ENCODE results near the gene IL2RG.

IL2RG gene

DNA sequence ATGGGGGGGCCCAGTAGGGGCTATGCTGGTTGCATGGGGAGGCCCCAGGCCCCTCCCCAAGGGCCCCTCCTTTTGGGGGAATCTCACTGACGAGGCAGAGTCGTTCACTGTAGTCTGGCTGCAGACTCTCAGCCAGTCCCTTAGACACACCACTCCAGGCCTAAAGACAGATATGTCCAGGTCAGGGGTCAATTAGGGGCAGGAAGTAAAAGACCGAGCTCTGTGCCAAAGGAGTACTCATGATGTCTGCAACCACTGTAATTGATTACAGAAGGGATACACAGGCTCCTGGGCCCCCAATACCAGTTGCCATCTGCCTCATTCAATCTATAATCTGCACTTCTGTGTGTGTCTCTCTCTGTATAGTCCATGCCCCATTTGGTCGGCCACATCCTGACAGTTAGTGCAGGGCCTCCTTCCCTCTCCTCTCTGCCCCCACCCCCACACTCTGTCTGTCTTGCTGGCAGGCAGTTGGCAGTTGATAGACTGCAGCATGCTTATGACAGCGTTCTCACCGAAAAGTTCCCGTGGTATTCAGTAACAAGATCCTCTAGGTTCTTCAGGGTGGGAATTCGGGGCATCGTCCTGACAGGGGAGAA lies 3.5 kb downstream of the IL2RG start:
- no peak for DNase-seq

DNA sequence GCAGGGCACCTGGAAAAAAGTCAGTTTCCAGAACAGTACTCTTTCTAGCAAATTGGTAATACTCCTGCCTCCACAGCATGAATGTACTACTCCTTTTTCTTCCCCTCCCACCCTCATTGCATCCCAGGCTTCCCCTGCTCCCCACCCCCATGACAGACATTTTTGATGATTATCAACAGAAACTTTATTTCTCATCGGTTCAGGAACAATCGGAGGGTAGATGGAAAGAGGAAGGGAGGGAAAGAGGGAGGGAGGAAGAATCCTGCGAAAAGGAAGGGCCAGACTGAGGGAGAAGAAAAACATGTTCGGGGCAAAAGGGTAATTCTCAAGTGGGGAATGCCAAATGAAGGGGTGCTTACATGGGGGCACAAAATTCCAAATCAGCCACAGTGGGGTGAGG lies 4.1 kb downstream of the IL2RG start:
- DNase-seq = no peak

DNA sequence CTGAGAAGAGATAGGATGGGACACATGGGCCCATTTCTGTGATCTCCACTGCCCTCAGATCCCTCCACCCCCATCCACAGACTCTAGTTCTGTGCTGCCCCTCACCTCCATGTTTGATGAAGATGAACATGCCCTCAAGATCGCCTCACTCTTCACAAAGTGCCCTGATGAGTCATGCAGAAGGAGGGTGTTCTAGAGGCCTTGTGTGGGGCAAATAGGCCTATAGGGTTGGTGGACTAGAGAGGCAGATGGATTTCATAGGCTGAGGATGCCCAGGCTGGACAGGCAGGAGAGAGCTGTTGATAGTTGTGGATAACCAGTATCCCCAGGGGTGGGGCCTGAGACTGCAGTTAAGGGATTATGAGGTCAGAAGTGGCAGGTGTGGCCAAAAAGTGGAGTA lies 5.0 kb downstream of the IL2RG start, which contains the start of gene CXorf65:
CXorf65 (minus strand) TSS at position 314 of the 400 bp plus-strand sequence; CDS start at position 130, 184 bp downstream.
- DNase-seq = no peak

DNA sequence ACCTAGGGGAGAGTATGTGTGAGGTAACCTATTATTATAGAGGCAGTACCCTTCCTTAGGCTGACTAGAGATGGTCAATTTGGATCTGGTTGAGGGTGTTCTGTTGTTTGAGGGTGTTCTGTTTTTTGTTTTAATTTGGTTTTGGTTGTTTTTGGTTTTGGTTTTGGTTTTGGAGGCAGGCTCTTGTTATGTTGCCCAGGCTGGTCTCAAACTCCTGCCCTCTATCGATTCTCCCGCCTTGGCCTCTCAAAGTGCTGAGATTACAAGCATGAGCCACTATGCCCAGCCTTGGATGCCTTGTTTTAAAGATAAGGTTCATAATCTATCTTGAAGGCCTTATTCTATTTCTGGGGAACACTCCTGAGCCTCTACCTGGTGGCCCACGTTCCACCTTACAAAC lies 5.7 kb downstream of the IL2RG start:
- no peak for DNase-seq

DNA sequence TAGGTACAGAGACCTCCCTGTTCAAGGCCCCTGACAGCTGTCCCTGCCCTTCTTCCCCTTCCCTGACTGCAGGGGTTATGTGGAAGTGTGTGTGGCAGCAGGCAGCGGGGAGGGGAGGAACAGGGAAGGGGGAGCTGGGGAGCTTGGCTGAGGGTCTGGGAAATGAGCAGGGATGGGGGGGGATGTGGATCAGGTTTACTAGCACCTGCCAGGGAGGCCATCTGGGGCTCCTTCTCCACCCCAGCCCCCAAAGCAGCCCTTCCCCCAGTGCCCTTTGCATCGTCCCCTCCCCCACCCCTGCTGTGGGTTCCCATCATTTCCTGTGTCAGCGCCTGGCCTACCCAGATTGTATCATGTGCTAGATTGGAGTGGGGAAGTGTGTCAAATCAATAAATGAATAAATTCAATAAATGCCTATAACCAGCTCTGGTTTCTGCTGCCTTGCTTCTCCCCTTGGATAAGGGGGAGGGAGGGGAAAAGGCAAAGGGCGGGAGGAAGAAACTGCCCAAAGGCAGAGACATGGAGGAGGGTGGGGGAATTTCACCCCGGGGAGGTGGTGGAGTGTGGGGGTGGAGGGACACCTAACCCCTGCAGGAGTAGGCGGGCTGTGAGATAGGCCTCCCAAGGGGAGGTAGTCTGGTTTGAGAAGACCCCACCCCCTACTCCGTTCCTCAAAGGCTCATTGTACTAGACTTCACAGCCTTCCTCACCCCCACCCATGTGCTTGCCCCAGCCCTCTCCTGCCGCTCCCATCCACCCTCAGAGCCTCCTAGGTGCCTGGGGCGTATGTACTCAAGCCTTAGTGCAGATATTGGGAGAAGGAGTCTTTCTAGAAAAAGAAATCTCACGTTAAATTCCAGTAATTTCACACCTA lies 8.0 kb downstream of the IL2RG start:
- DNase-seq = no peak

DNA sequence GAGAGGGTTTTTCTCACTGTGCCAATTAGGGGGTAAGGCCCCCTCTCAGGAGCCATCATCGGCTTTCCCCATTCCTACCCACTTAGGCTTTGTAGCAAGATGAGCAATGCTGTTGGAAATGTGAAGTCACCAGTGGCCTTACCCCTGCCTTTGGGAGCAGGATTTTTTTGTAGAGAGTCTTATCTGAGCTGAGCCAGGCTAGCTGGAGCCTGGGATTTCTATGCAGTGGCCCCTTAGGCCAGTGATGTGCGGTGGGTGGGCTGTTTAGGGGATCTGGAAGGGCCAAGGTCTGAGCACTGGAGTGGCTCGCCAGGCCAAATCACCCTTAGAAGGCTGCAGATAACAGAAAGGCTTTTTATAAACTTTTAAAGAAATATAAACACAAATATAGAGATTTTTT lies 9.1 kb downstream of the IL2RG start:
- DNase-seq = no peak

DNA sequence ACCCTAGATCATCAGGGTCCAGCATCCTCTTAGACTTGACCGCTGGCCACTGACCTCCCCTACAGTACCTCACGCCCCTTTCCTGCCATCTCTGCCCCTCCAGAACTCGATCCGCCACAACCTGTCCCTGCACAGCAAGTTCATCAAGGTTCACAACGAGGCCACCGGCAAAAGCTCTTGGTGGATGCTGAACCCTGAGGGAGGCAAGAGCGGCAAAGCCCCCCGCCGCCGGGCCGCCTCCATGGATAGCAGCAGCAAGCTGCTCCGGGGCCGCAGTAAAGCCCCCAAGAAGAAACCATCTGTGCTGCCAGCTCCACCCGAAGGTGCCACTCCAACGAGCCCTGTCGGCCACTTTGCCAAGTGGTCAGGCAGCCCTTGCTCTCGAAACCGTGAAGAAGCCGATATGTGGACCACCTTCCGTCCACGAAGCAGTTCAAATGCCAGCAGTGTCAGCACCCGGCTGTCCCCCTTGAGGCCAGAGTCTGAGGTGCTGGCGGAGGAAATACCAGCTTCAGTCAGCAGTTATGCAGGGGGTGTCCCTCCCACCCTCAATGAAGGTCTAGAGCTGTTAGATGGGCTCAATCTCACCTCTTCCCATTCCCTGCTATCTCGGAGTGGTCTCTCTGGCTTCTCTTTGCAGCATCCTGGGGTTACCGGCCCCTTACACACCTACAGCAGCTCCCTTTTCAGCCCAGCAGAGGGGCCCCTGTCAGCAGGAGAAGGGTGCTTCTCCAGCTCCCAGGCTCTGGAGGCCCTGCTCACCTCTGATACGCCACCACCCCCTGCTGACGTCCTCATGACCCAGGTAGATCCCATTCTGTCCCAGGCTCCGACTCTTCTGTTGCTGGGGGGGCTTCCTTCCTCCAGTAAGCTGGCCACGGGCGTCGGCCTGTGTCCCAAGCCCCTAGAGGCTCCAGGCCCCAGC lies 10.5 kb downstream of the IL2RG start:
- no peak for DNase-seq

DNA sequence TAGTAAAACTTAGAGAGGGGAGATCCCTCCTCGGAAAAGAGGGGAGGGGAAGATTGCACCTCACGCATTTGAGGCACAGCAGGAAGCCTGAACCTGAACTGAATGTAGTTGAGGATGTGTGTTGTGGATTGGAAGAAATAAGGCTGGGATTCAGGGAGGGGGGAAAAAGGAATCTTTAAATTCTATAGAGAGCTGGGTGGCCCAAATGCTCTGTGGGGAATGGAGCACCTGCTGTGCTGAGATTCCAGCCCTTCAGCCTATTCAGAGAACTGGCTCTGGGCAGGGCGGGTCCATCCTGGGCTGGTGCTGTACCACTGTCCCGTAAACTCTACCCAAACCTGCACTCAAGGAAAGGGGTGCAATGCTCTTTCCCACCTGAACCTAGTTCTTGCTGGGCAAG lies 11.6 kb downstream of the IL2RG start:
- DNase-seq = no peak

DNA sequence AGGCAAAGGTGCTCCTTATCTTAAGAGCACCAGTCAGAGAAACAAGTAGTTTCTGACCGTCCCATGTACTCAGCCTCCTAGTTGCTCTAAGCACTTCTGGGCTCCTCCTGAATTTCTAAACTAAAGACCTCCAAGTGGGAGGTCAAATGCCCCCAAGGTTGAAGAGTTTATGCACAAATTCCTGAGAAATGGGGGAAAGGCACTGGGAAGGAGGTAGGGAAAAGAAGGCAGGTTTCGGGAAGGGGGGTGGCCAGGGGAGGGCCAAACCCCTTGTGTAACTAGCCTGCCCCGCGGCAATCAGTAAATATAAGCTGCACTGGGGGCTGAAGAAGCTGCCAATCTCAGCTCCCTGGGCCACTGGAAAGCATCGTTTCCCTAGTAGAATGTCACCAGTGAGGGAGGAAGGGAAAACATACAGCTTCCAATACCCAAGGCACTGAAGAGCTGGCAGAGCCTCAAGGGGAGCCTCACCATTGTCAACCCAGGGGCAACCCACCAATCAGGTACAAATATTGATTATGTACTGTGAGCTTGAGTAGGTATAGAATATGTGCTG lies 12.3 kb downstream of the IL2RG start:
- DNase-seq = no peak

DNA sequence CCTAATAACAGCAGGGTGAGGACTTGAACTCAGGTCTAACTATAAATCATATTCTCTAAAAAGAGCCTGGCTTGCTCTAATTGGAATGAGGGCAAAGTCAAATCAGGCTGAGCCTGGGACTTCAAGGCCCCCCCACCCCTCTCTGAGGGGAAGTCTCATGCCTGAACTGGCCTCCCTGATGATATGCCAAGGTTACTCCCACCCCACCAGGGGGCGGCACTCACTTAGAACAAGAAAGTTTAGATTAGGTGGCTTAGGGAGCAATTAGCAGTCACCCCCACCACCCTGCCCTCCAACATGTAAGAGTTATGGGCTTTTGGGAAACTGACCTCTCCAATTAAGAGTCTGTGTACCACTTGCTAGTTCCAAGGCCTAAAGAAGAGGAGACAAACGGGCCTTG lies 13.1 kb downstream of the IL2RG start:
- DNase-seq = peak; percentile 35

DNA sequence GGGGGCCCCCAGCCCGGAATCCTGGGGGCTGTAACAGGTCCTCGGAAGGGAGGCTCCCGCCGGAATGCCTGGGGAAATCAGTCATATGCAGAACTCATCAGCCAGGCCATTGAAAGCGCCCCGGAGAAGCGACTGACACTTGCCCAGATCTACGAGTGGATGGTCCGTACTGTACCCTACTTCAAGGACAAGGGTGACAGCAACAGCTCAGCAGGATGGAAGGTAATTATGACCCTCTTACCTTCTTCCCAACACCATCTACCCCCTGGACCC lies 14.7 kb downstream of the IL2RG start:
- no peak for DNase-seq

DNA sequence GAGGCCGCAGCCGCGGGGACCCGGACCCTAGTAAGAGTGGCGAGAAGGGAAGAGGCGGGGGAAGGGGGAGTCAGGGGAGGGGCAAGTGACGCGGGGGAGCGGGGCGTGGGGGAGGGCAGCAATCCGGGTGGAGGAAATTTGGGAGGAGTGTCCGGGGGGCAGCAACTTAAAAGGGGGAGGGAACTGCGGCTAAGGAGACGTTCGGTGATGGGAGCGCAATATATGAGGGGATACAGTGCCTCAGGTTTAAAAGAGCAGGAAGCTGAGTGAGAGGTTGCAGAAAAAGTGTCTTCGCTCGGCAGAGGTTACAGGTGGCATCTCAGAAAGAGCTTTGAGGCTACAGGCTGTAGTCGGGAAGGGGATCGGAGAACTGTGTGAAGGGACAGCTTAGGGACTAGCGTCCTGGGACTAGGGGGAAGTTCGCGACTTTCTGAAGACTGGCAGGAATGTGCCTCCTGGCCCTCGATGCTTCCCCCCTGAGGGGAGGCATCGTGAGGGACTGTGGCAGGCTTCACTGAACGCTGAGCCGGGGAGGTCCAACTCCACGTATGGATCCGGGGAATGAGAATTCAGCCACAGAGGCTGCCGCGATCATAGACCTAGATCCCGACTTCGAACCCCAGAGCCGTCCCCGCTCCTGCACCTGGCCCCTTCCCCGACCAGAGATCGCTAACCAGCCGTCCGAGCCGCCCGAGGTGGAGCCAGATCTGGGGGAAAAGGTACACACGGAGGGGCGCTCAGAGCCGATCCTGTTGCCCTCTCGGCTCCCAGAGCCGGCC lies 15.2 kb downstream of the IL2RG start:
- DNase-seq = no peak

DNA sequence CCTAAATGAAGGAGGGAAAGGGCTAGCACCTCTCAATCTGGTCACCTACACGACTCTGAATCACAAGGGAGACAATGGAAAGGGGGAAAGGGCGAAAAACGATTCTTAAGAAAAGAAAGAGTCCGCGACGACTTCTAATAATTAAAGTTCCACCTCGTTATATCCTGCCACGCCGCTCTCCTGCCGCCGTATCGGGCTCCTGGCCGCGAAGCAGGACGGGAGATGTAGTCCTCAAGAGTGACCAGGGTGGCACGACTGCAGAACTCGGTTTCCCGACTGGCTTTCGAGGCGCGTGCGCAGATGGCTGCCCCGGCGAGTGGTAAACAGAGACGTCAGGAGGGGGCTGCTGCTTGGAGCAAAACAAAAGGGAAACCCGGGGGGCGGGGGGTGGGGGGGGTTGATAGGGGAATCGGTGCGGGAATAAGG lies 15.8 kb downstream of the IL2RG start, which contains the start of gene FOXO4:
FOXO4 (plus strand) TSS at position 297 of the 426 bp plus-strand sequence. CDS start 678 bp downstream, outside the sequence.
- peak; percentile 82 for DNase-seq

DNA sequence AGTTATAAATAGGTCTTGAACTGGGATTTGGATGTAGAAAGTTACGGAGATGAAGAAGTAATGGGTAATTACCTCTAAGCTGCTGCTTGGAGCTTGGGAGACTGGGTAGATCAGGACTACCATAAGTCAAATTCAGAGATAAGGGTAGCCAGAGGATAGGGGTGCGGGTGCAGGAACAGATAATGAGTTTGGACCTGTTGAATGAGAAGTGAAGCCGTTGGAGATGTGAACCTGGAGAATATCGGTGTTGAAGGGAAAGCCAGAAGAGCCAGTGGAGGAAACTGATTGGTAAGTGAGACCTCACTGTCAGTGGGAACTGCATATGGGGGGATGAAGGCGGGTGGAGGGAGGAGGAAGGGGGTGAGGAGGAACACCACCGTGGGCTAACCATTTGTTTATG lies 16.3 kb downstream of the IL2RG start:
- no peak for DNase-seq

DNA sequence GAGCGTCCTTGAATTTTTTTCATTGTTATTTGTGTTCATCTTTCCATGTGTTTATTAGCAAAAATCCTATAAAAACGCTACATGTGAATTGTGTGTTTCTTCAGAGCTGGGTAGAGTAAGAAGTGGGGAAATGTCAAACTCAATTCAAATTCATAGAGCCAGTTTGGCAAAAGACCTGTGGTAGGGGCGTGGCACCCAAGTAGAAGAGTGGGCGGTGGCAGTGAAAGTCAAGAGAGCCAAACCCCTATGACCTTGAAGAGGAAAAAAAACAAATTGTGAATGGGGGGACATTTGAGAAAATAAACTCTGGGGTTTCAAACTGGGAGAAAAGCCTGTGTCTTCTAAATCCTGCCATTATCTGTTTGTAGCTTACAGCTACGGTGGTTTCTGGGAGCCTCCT lies 20.1 kb downstream of the IL2RG start:
- DNase-seq = no peak

DNA sequence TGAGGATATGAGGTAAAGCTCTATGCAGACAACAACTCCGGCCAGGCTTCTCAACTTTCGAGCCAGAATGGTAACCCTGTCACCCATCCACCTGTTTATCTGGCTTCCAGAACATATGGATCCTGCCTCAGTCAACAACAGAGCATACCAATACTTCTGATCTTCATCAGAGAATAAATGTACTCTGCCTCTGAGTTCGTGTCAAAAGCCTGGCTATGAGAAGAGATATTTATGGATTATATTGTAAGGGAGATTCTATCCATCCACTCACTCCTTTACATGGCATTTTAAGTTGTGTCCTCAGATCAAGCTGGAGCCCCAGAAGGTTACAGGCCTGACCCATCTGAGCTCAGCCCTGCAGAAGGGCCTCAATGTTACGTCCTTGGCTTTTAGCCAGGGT lies 25.5 kb downstream of the IL2RG start:
- DNase-seq = no peak

DNA sequence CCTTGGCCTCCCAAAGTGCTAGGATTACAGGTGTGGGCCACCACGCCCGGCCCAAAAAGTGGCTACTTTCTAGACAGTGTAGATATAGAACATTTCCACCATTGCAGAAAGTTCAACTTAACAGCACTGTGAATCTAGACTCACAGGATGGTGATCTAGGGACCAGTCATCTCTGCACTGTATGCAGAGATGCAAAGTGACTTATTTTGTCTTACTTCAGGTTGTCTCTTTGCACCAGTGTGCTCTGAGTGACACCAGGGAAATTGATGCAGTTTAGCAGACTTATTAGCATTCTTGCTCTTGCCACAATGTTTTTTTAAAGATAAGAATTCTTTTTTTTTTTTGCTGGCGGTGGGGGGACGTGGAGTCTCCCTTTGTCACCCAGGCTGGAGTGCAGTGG lies 28.6 kb downstream of the IL2RG start:
- no peak for DNase-seq

DNA sequence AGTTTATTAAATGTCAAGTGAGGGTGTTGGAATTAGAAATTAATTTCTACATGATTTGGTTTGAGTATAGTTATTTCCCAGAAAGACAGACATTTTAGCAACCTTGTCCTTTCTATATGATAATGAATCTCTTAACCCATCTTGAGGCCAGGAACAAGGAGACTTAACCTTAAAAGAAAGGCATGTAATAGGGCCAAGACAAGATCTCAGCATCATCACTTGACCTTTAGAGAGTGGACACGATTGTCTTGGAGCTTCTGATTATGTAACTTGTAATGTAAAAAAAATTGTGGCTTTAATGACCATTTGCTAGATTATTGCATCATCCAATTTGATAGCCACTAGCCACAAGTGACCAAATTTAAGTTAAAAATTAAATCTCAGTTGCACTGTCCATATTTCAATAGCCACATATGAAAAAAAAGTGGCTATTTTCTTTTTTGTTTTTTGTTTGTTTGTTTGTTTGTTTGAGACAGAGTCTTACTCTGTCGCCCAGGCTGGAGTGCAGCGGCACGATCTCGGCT lies 29.2 kb downstream of the IL2RG start:
- DNase-seq = no peak

DNA sequence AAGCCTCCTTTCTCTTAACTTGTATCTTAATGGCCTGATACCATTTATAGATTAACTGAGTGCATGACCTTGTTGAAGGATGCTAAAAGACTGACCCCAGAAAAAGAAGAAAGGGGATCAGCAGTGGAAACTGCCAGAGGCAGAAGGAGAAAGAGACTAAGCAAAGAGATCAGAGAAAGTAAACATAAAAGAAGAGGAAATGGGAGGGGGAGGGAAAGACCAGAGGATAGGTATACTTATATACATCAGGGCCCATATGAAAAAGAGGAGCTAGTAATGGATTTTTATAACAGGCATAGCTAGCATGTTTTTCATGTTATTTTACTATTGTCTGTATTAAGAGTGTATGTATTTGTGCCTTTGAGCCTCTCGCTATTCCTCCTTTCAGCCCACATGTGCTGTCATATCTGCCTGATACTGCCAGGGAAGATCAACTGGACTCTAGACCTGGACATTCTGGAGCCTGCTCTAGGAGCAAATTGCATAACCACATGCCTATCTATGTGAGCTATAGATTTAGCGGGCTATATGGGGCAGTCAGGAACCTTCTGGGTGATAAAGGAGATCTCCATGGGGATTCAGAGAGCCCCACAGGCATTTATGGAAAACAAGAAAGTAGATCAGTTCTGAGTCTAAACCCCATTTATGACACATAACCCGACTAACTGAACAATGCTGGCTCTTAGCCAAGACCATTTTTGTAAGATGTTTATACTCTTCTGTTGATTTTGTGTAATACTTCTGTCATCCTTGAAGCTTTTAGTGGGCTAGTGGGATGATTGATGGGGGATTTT lies 29.9 kb downstream of the IL2RG start:
- peak; percentile 13 for DNase-seq

DNA sequence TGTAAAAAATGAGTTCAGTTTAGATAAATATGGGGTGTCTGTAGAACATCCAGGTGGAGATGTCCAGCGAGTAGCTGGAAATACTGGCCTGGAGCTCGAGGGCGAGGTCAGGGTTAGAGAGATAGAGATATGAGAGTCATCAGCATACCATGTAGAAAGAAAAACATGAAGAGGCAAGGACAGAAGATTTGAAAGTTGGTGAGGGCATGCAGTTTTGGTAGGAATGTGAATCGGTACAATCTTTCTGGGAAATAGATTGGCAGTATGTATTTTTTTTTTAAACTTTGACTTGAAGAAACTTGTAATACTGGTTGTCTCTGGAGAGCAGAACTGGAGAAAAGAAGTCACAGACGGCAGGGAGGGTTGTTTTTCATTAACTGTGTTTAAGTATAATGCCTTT lies 40.8 kb downstream of the IL2RG start:
- DNase-seq = no peak

Measured in fibroblast of skin of scalp (primary cell).